K562 (cell line): ENCODE results near the gene SNX33. TPM values are rescaled to one million over a fixed set of nuclear protein-coding genes. Genes with fewer than 3 reads are reported as not detected.

Source experiments
- ATF1 ChIP-seq, 2 experiments: fragments of 450-650 bp in 1 of 2; IDR thresholded peaks; 2 replicates each; pipeline ENCODE4 v1.6.1; 2016; ENCODE audit warnings: missing compliant biosample characterization in 1 of 2, missing genetic modification characterization in 1 of 2
- CXXC5 ChIP-seq: fragments of 250-450 bp; sonication (Bioruptor Pico); IDR thresholded peaks from 2 replicates; pipeline ENCODE4 v1.8.0; 2022; ENCODE audit warnings: inconsistent platforms, mild to moderate bottlenecking, moderate library complexity
- EHMT2 ChIP-seq: fragments of 450-650 bp; IDR thresholded peaks from 2 replicates; pipeline ENCODE4 v1.6.1; 2018; ENCODE audit warnings: antibody characterized with exemption
- FOXK2 ChIP-seq, 2 experiments: fragments of 450-650 bp; IDR thresholded peaks in 1 of 2; conservative IDR thresholded peaks in 1 of 2; 2 replicates each; pipeline ENCODE4 v1.6.1; 2016; ENCODE audit warnings: low read depth in 2 of 2, mild to moderate bottlenecking in 1 of 2
- FOXP4 ChIP-seq: sonication (generic); formaldehyde crosslinking; IDR thresholded peaks from 2 replicates; pipeline ENCODE4 v1.8.0; 2022; ENCODE audit warnings: mild to moderate bottlenecking, missing genetic modification reagents, borderline replicate concordance
- GABPB1 ChIP-seq: sonication (generic); formaldehyde crosslinking; IDR thresholded peaks from 2 replicates; pipeline ENCODE4 v1.8.0; 2022; ENCODE audit warnings: mild to moderate bottlenecking, missing genetic modification reagents
- KDM2B ChIP-seq: fragments of 250-450 bp; sonication (Bioruptor Pico); IDR thresholded peaks from 2 replicates; pipeline ENCODE4 v1.8.0; 2021; ENCODE audit warnings: mild to moderate bottlenecking, moderate library complexity
- LARP7 ChIP-seq: fragments of 450-650 bp; IDR thresholded peaks from 2 replicates; pipeline ENCODE4 v1.6.1; 2016
- MLLT1 ChIP-seq, 2 experiments: fragments of 450-650 bp; IDR thresholded peaks; 2 replicates each; pipeline ENCODE4 v1.6.1; 2016
- PHB ChIP-seq: fragments of 250-450 bp; sonication (Bioruptor Pico); IDR thresholded peaks from 2 replicates; pipeline ENCODE4 v1.5.0; 2021
- PHF8 ChIP-seq: fragments of 200-600 bp; sonication (generic); IDR thresholded peaks from 2 replicates; pipeline ENCODE4 v1.6.1; 2012; ENCODE audit warnings: mixed run types, mild to moderate bottlenecking, inconsistent platforms, low read length, moderate library complexity, borderline replicate concordance
- RBM15 ChIP-seq: fragments of 200-400 bp; formaldehyde crosslinking; IDR thresholded peaks from 2 replicates; pipeline ENCODE4 v1.6.1; 2018; ENCODE audit warnings: mild to moderate bottlenecking, low read length, moderate library complexity; ENCODE audit not compliant: insufficient read depth
- ZBTB40 ChIP-seq, 2 experiments: fragments of 450-650 bp in 1 of 2; sonication (generic) in 1 of 2; formaldehyde crosslinking in 1 of 2; IDR thresholded peaks; 2 replicates each; pipeline versions ENCODE4 v1.7.1 to v1.9.0; 2016 to 2022; ENCODE audit warnings: inconsistent platforms in 1 of 2, mild to moderate bottlenecking in 1 of 2, missing genetic modification reagents in 1 of 2
- polyA plus RNA-seq, 8 experiments: library from polyadenylated mRNA; depleted of rRNA in 4 of 8; stranded (reverse) in 5 of 8; unstranded in 3 of 8; fragments of >200 nt; fragmentation: Nextera tagmentation in 2 of 8; fragmentation: Illumina TruSeq in 1 of 8; extraction: Ambion mirVana in 2 of 8; extraction: Trizol in 1 of 8; gene quantifications; 2 replicates each; pipeline versions ENCODE4 v1.2.1 to v1.2.3, GENCODE V29; 2011 to 2014; ENCODE audit warnings: inconsistent platforms in 1 of 8, missing spikeins in 1 of 8
- total RNA-seq, 7 experiments: library from RNA; depleted of rRNA in 6 of 7; stranded (reverse); fragments of >200 nt in 6 of 7; fragmentation: Illumina TruSeq in 2 of 7; extraction: Trizol in 2 of 7; gene quantifications; 2 replicates each; pipeline versions ENCODE4 v1.2.1 to v1.2.3, GENCODE V29; 2011 to 2021; ENCODE audit warnings: low replicate concordance in 1 of 7

The SNX33 gene
- total and polyA plus RNA-seq, 9 of the 15 experiments (the other 6 are each of a cell fraction or from before 2014, with no cell fraction given): 1.4 to 14.1 (median 8.2) TPM

GRCh38 chr15:75625542-75626347 lies 22.0 kb upstream of the SNX33 start, which contains the start of gene SNUPN (continued):
- TF ChIP-seq MLLT1 (IDR thresholded peaks at IDR 0.05) (peak in 1 of 2 experiments; percentile 48; a peak in 1 of 4 replicates), RBM15 (no peak), FOXK2 (conservative IDR thresholded peaks at IDR 0.05 in 1 of 2, IDR thresholded peaks at IDR 0.05 in 1 of 2; ENCODE audit: low read depth in 2 of 2) (peak; percentile 52 to 74; a peak in 2 of 4 replicates), ZBTB40 (IDR thresholded peaks at IDR 0.05) (peak; percentile 86), ZBTB40 (CRISPR knock-in tag; IDR thresholded peaks at IDR 0.05) (no peak), PHB (CRISPR knock-in tag) (no peak), GABPB1 (CRISPR knock-in tag) (peak; percentile 86), EHMT2 (no peak), LARP7 (peak; percentile 39; the same call in 1 of the 2 replicates), ATF1 (CRISPR knock-in tag; IDR thresholded peaks at IDR 0.05) (no peak; the same call in 1 of the 2 replicates), ATF1 (tag; IDR thresholded peaks at IDR 0.05) (peak; percentile 78), PHF8 (peak; percentile 83), KDM2B (CRISPR knock-in tag) (0 out of 2 replicates have a peak, but pooled peaks have one; percentile 28), FOXP4 (CRISPR knock-in tag) (no peak; the same call in 1 of the 2 replicates), CXXC5 (CRISPR knock-in tag) (peak; percentile 69)
